ENCODE measurements around the gene EML4. TPM values are rescaled to one million over a fixed set of nuclear protein-coding genes. Genes with fewer than 3 reads are reported as not detected.
A peak's percentile ranks its signal among the peaks of the same experiment; 100 is the strongest.

Gene EML4
- total RNA-seq, 1 donor from 2014 or later: 4.3 TPM

DNA sequence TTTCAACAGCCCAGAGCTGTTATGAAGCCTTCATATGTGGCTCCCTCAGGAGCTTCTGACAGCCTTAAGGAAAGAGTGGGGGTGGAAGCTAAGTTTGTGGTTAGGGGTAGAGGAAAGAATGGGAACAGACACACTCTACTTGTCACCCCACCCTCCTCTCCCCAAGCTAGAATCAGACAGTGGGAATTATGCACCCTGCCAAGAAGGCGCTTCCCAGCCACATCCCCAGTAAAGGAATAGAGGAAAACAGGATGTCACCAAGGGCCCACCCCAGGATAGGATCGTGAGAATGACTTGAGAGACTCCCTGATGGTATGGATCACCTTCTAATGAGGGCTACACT lies 32.4 kb upstream of the EML4 start:
- Histone ChIP-seq H3K27ac (replicated peaks) (no peak overlapping the region), H3K4me1 (peaks cover 85% of the 10 kb centered on the region), H3K27me3 (ENCODE audit: low read depth) (no peaks in the 10 kb centered on the region), H3K36me3 (no peaks in the 10 kb centered on the region), H3K9me3 (replicated peaks) (no peaks in the 10 kb centered on the region), H3K4me3 (no peak overlapping the region)
- DNase-seq: no peak
- TF ChIP-seq CTCF (IDR thresholded peaks at IDR 0.05; ENCODE audit: borderline replicate concordance): no peak
- intact Hi-C loops (cut with micrococcal nuclease): no loop called here

DNA sequence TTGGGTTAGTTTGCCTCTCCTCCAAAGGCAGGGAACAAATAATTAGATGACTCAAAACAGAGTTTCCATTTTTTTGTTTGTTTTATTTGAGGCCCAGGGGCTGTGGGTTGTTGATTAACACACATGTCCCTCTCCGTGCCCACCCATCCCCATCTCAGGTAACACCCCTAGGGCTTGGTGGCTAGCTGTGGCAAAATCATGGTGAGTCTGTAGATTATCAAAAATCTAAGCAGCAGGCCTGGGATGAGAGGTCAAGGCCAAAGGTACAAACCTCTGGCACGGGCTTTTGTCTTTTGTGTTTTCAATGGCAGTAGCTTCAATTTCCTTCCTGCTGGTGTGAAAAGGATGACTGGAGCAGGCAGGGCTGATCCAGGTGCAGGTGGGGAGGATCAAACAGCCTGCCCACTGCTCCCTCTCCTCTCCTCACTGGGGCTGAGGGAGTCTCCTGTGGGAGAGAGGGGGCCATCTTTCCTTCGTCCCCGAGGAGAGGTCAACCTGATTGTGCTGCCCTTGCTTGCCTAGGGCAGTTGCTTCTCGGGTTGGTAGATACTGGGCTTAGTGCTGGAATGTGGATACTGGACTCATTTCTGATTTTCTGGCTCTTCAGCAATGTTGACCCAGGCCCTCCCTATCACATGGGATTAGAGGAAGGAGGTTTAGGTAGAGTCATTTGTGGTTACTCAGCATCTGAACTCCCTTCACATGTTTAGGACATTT lies 31.9 kb upstream of the EML4 start:
- no peak for TF ChIP-seq CTCF (IDR thresholded peaks at IDR 0.05; ENCODE audit: borderline replicate concordance)
- intact Hi-C loops (cut with micrococcal nuclease): no loop called here
- Histone ChIP-seq H3K27ac (replicated peaks) (no peak overlapping the region), H3K27me3 (ENCODE audit: low read depth) (no peaks in the 10 kb centered on the region), H3K9me3 (replicated peaks) (no peaks in the 10 kb centered on the region), H3K4me3 (no peak overlapping the region), H3K36me3 (no peaks in the 10 kb centered on the region), H3K4me1 (peaks cover 85% of the 10 kb centered on the region)
- no peak for DNase-seq

- Histone ChIP-seq H3K9me3 (replicated peaks) (no peaks in the 10 kb centered on the region), H3K36me3 (no peaks in the 10 kb centered on the region), H3K27me3 (ENCODE audit: low read depth) (no peaks in the 10 kb centered on the region), H3K4me3 (no peak overlapping the region), H3K27ac (replicated peaks) (peak overlapping the region; percentile 21), H3K4me1 (peaks cover 82% of the 10 kb centered on the region)
- DNase-seq: no peak
- TF ChIP-seq CTCF (IDR thresholded peaks at IDR 0.05; ENCODE audit: borderline replicate concordance): no peak
- intact Hi-C loops (cut with micrococcal nuclease): no loop called here
These were observed 30.8 kb upstream of the EML4 start for GRCh38 chr2:42138163-42139015.

DNA sequence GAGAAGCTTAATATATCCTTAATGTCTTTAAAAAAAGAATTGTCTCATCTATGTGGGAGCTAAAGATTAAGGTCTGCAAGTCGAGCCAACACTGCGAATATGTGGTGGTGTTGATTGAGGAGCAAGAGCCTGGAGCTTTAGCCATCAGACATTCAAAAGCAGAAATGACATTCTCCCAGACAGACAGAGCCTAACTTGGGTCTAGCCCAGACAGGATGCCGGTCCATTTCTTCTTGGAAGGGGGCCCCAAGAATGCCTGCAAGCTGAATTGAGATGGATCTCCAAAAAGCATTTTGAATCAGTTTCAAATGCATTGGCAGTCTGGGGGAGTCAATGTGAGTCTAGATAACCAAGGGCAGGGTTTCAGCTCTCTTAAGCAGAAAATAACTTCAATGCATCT lies 30.1 kb upstream of the EML4 start:
- no peak for DNase-seq
- Histone ChIP-seq H3K9me3 (replicated peaks) (no peaks in the 10 kb centered on the region), H3K36me3 (no peaks in the 10 kb centered on the region), H3K27ac (replicated peaks) (peak overlapping the region; percentile 21), H3K4me1 (peaks cover 78% of the 10 kb centered on the region), H3K27me3 (ENCODE audit: low read depth) (no peaks in the 10 kb centered on the region), H3K4me3 (no peak overlapping the region)
- TF ChIP-seq CTCF (IDR thresholded peaks at IDR 0.05; ENCODE audit: borderline replicate concordance): no peak
- intact Hi-C loops (cut with micrococcal nuclease): no loop called here

DNA sequence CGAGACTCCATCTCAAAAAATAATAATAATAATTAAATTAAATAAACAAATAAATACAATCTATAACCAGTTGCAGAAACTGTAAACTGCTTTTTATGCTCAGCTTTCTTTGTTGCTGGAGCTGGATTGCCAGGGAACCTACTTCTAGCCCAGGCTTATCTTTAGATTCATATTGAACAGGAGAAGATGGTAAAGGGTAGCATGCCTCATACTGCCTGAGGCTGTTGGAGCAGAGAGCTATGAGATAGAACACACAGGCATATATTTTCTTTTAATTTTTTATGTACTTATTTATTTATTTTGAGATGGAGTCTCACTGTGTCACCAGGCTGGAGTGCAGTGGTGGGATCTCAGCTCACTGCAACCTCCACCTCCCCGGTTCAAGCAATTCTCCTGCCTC lies 28.7 kb upstream of the EML4 start:
- intact Hi-C loops (cut with micrococcal nuclease): no loop called here
- DNase-seq: no peak
- TF ChIP-seq CTCF (IDR thresholded peaks at IDR 0.05; ENCODE audit: borderline replicate concordance): no peak
- H3K27ac ChIP-seq (replicated peaks): peak overlapping the region; percentile 89
- peaks cover 76% of the 10 kb centered on the region for H3K4me1 ChIP-seq
- no peak overlapping the region for H3K4me3 ChIP-seq
- H3K27me3 ChIP-seq (ENCODE audit: low read depth): no peaks in the 10 kb centered on the region
- no peaks in the 10 kb centered on the region for H3K36me3 ChIP-seq
- H3K9me3 ChIP-seq (replicated peaks): no peaks in the 10 kb centered on the region
